Measurements from ENCODE around the gene KIF20B.

KIF20B gene

GRCh38 chr10:89799573-89799972 is 98.2 kb downstream of the KIF20B start:
- POLR2A ChIA-PET: no interaction called here
- CTCF ChIA-PET: no interaction called here
- no peak for DNase-seq (ENCODE audit: extremely low spot score)
- no peak for TF ChIP-seq CTBP1 (IDR thresholded peaks at IDR 0.05; ENCODE audit: borderline replicate concordance)
- TF ChIP-seq FOXM1 (IDR thresholded peaks at IDR 0.05; ENCODE audit: borderline replicate concordance): no peak
- no peak for TF ChIP-seq LEF1 (IDR thresholded peaks at IDR 0.05; ENCODE audit: borderline replicate concordance)
- no peak for TF ChIP-seq FOXK2 (IDR thresholded peaks at IDR 0.05)
- no peak for TF ChIP-seq NFRKB (IDR thresholded peaks at IDR 0.05)
- no peak for TF ChIP-seq ZNF384 (IDR thresholded peaks at IDR 0.05)
- TF ChIP-seq ARNT (IDR thresholded peaks at IDR 0.05): no peak
- TF ChIP-seq PKNOX1 (IDR thresholded peaks at IDR 0.05): no peak
- TF ChIP-seq SP1 (IDR thresholded peaks at IDR 0.05): no peak
- no peak for TF ChIP-seq FOXA1 (IDR thresholded peaks at IDR 0.05)
- no peak for TF ChIP-seq SUZ12 (IDR thresholded peaks at IDR 0.05)
- no peak for TF ChIP-seq BHLHE40 (IDR thresholded peaks at IDR 0.05; ENCODE audit: borderline replicate concordance)
- no peak for TF ChIP-seq ELF4 (IDR thresholded peaks at IDR 0.05)
- TF ChIP-seq L3MBTL2 (conservative IDR thresholded peaks at IDR 0.05): no peak
- TF ChIP-seq TARDBP (IDR thresholded peaks at IDR 0.05): no peak

- ChIA-PET CTCF (no interaction called here), POLR2A (interaction anchor here (0.7 kb wide), 1 partner anchor 277 kb away, joined by 3 read pairs; no protein-coding TSS in a partner anchor)
- TF ChIP-seq PKNOX1 (IDR thresholded peaks at IDR 0.05) (no peak), ELF4 (IDR thresholded peaks at IDR 0.05) (no peak)
- no peak for DNase-seq (ENCODE audit: extremely low spot score)
These were observed 104.2 kb downstream of the KIF20B start for GRCh38 chr10:89805599-89806013.

- no peak for TF ChIP-seq FOXK2 (IDR thresholded peaks at IDR 0.05)
- TF ChIP-seq SP1 (IDR thresholded peaks at IDR 0.05): no peak
- TF ChIP-seq FOXA1 (IDR thresholded peaks at IDR 0.05): no peak
- TF ChIP-seq NFRKB (IDR thresholded peaks at IDR 0.05): no peak
- no peak for TF ChIP-seq ZNF384 (IDR thresholded peaks at IDR 0.05)
- TF ChIP-seq SUZ12 (IDR thresholded peaks at IDR 0.05): no peak
- TF ChIP-seq ARNT (IDR thresholded peaks at IDR 0.05): no peak
- no peak for TF ChIP-seq LEF1 (IDR thresholded peaks at IDR 0.05; ENCODE audit: borderline replicate concordance)
- no peak for TF ChIP-seq BHLHE40 (IDR thresholded peaks at IDR 0.05; ENCODE audit: borderline replicate concordance)
- no peak for TF ChIP-seq HDGF (IDR thresholded peaks at IDR 0.05; ENCODE audit: borderline replicate concordance)
- no peak for DNase-seq (ENCODE audit: extremely low spot score)
- ChIA-PET CTCF (no interaction called here), POLR2A (no interaction called here)
These were observed 107.5 kb downstream of the KIF20B start for GRCh38 chr10:89808842-89809241.

GRCh38 chr10:89809766-89810165 is 108.4 kb downstream of the KIF20B start:
- no peak for DNase-seq (ENCODE audit: extremely low spot score)
- CTCF ChIA-PET: interaction anchor here (0.6 kb wide), 1 partner anchor 320 kb away, joined by 4 read pairs; no protein-coding TSS in a partner anchor
- no peak for TF ChIP-seq HDGF (IDR thresholded peaks at IDR 0.05; ENCODE audit: borderline replicate concordance)
- TF ChIP-seq SUZ12 (IDR thresholded peaks at IDR 0.05): no peak
- no peak for TF ChIP-seq ARNT (IDR thresholded peaks at IDR 0.05)
- no peak for TF ChIP-seq L3MBTL2 (conservative IDR thresholded peaks at IDR 0.05)
- TF ChIP-seq FOXM1 (IDR thresholded peaks at IDR 0.05; ENCODE audit: borderline replicate concordance): no peak
- TF ChIP-seq NFRKB (IDR thresholded peaks at IDR 0.05): no peak
- TF ChIP-seq FOXA1 (IDR thresholded peaks at IDR 0.05): no peak
- no peak for TF ChIP-seq FOXK2 (IDR thresholded peaks at IDR 0.05)
- TF ChIP-seq ELF4 (IDR thresholded peaks at IDR 0.05): no peak
- no peak for TF ChIP-seq LEF1 (IDR thresholded peaks at IDR 0.05; ENCODE audit: borderline replicate concordance)
- no peak for TF ChIP-seq TARDBP (IDR thresholded peaks at IDR 0.05)
- TF ChIP-seq SP1 (IDR thresholded peaks at IDR 0.05): no peak
- TF ChIP-seq CTBP1 (IDR thresholded peaks at IDR 0.05; ENCODE audit: borderline replicate concordance): no peak
- no peak for TF ChIP-seq PKNOX1 (IDR thresholded peaks at IDR 0.05)
- no peak for TF ChIP-seq BHLHE40 (IDR thresholded peaks at IDR 0.05; ENCODE audit: borderline replicate concordance)
- TF ChIP-seq ZNF384 (IDR thresholded peaks at IDR 0.05): no peak
- POLR2A ChIA-PET: no interaction called here

GRCh38 chr10:89810908-89811525 is 109.6 kb downstream of the KIF20B start:
- POLR2A ChIA-PET: no interaction called here
- no peak for TF ChIP-seq LEF1 (IDR thresholded peaks at IDR 0.05; ENCODE audit: borderline replicate concordance)
- no peak for TF ChIP-seq ELF4 (IDR thresholded peaks at IDR 0.05)
- TF ChIP-seq NFRKB (IDR thresholded peaks at IDR 0.05): no peak
- no peak for TF ChIP-seq ARNT (IDR thresholded peaks at IDR 0.05)
- no peak for TF ChIP-seq FOXK2 (IDR thresholded peaks at IDR 0.05)
- no peak for DNase-seq (ENCODE audit: extremely low spot score)
- CTCF ChIA-PET: no interaction called here

GRCh38 chr10:89813546-89813945 is 112.2 kb downstream of the KIF20B start:
- ChIA-PET POLR2A (no interaction called here), CTCF (no interaction called here)

GRCh38 chr10:89814278-89814677 is 112.9 kb downstream of the KIF20B start:
- ChIA-PET CTCF (no interaction called here), POLR2A (no interaction called here)

More at GRCh38 chr10:89813546-89813945, 112.2 kb downstream of the KIF20B start:
- no peak for DNase-seq (ENCODE audit: extremely low spot score)
- TF ChIP-seq FOXM1 (IDR thresholded peaks at IDR 0.05; ENCODE audit: borderline replicate concordance): no peak
- TF ChIP-seq FOXA1 (IDR thresholded peaks at IDR 0.05): no peak
- TF ChIP-seq SUZ12 (IDR thresholded peaks at IDR 0.05): no peak
- TF ChIP-seq HDGF (IDR thresholded peaks at IDR 0.05; ENCODE audit: borderline replicate concordance): no peak

More at GRCh38 chr10:89814278-89814677, 112.9 kb downstream of the KIF20B start:
- TF ChIP-seq FOXA1 (IDR thresholded peaks at IDR 0.05): no peak
- TF ChIP-seq TARDBP (IDR thresholded peaks at IDR 0.05): no peak
- TF ChIP-seq FOXM1 (IDR thresholded peaks at IDR 0.05; ENCODE audit: borderline replicate concordance): no peak
- TF ChIP-seq SP1 (IDR thresholded peaks at IDR 0.05): no peak
- no peak for TF ChIP-seq NFRKB (IDR thresholded peaks at IDR 0.05)
- no peak for TF ChIP-seq ELF4 (IDR thresholded peaks at IDR 0.05)
- no peak for TF ChIP-seq ARNT (IDR thresholded peaks at IDR 0.05)
- no peak for TF ChIP-seq LEF1 (IDR thresholded peaks at IDR 0.05; ENCODE audit: borderline replicate concordance)
- no peak for TF ChIP-seq CTBP1 (IDR thresholded peaks at IDR 0.05; ENCODE audit: borderline replicate concordance)
- no peak for TF ChIP-seq ZNF384 (IDR thresholded peaks at IDR 0.05)
- DNase-seq (ENCODE audit: extremely low spot score): no peak
